ENCODE results near the gene DDX20. TPM values are rescaled to one million over a fixed set of nuclear protein-coding genes. Genes with fewer than 3 reads are reported as not detected.
"Not testable (repeated sequence)": the region's sequence is repeated elsewhere in the genome, so short reads cannot be mapped to it uniquely, and the experiment has no call there.

DDX20 gene
- total RNA-seq, 2 donors from 2014 or later: 7.8 to 8.0 TPM

GRCh38 chr1:111730706-111731105 lies 25.0 kb upstream of the DDX20 start:
- DNase-seq (ENCODE audit: low spot score): no peak
- intact Hi-C loops (cut with DNase I): no loop called here

GRCh38 chr1:111731956-111732355 lies 23.7 kb upstream of the DDX20 start:
- DNase-seq (ENCODE audit: low spot score): no peak
- intact Hi-C loops (cut with DNase I): no loop called here

- DNase-seq (ENCODE audit: low spot score): no peak
- intact Hi-C loops (cut with DNase I): no loop called here
These were observed 23.0 kb upstream of the DDX20 start for GRCh38 chr1:111732718-111733117.

GRCh38 chr1:111733183-111733991 lies 22.3 kb upstream of the DDX20 start:
- intact Hi-C loops (cut with DNase I): no loop called here
- DNase-seq (ENCODE audit: low spot score): no peak

- intact Hi-C loops (cut with DNase I): no loop called here
- no peak for DNase-seq (ENCODE audit: low spot score)
These were observed 21.7 kb upstream of the DDX20 start for GRCh38 chr1:111733992-111734341.

GRCh38 chr1:111734426-111734825 lies 21.3 kb upstream of the DDX20 start:
- no peak for DNase-seq (ENCODE audit: low spot score)
- intact Hi-C loops (cut with DNase I): no loop called here

- intact Hi-C loops (cut with DNase I): no loop called here
- no peak for DNase-seq (ENCODE audit: low spot score)
These were observed 20.8 kb upstream of the DDX20 start for GRCh38 chr1:111734856-111735255.

- DNase-seq (ENCODE audit: low spot score): no peak
- intact Hi-C loops (cut with DNase I): no loop called here
These were observed 20.4 kb upstream of the DDX20 start for GRCh38 chr1:111735321-111735720.

GRCh38 chr1:111735858-111736544 lies 19.7 kb upstream of the DDX20 start:
- no peak for DNase-seq (ENCODE audit: low spot score)
- intact Hi-C loops (cut with DNase I): no loop called here

GRCh38 chr1:111736548-111737215 lies 19.0 kb upstream of the DDX20 start:
- intact Hi-C loops (cut with DNase I): no loop called here
- DNase-seq (ENCODE audit: low spot score): no peak

- DNase-seq (ENCODE audit: low spot score): no peak
- intact Hi-C loops (cut with DNase I): no loop called here
These were observed 18.2 kb upstream of the DDX20 start for GRCh38 chr1:111737216-111738132.

GRCh38 chr1:111738133-111738435 lies 17.6 kb upstream of the DDX20 start:
- no peak for DNase-seq (ENCODE audit: low spot score)
- intact Hi-C loops (cut with DNase I): no loop called here

- intact Hi-C loops (cut with DNase I): no loop called here
- peak; percentile 90 for DNase-seq (ENCODE audit: low spot score)
These were observed 17.1 kb upstream of the DDX20 start for GRCh38 chr1:111738436-111739193.

- intact Hi-C loops (cut with DNase I): no loop called here
- DNase-seq (ENCODE audit: low spot score): peak; percentile 95
These were observed 16.3 kb upstream of the DDX20 start, which contains the start of gene INKA2 for GRCh38 chr1:111739194-111739924. Gene INKA2, minus strand, starts transcription at chr1:111739395. Its CDS starts 153 bp downstream, at chr1:111739242.

GRCh38 chr1:111739925-111740765 lies 15.6 kb upstream of the DDX20 start:
- intact Hi-C loops (cut with DNase I): loop anchor here in 1 of 2 donors (10.0 kb wide), 1 partner anchor 235 kb away; the partner anchor contains the start of genes ADORA3 and TMIGD3
- DNase-seq (ENCODE audit: low spot score): peak; percentile 89

GRCh38 chr1:111742292-111742691 lies 13.4 kb upstream of the DDX20 start:
- DNase-seq (ENCODE audit: low spot score): not testable (repeated sequence)
- intact Hi-C loops (cut with DNase I): loop anchor here in 1 of 2 donors (10.0 kb wide), 1 partner anchor 237 kb away; the partner anchor contains the start of genes ADORA3 and TMIGD3

All from posterior vena cava (tissue), 2 donors.